ENCODE results near the gene IRX4.
"Not testable (repeated sequence)": the region's sequence is repeated elsewhere in the genome, so short reads cannot be mapped to it uniquely, and the experiment has no call there.

Gene IRX4

DNA sequence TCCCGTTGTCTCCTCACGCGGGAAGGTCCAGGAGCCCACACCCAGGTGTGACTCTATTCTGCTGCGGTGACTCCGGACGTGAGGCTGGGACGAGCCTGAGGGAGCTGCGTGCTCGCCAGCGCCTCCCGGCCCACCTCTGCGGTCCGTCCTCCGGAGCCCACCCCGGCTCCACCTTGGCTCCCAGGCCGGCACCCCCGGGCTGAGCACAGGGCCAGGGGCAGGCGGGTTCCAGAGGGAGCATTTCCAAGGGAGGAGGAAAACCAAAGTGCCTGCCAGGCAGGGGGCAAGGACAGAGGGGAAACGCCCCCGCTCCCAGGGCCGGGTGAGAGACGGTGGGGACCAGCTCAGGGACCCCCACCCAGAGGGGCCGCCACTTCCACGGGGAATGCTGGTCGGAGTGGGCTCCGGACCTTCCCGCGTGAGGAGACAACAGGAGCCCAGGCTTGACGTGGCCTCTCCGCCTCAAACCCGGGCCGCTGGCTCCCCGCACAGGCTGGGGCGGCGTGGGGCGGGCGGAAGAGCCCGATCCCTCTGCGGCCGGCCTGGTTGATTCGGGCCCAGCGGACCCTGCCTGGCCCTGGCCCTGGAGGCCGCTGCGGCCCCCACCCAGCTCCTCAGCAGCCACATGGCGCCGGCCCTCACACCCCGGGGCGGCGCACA is 26.0 kb downstream of the IRX4 start:
- DNase-seq (ENCODE audit: low read depth) = no peak

DNA sequence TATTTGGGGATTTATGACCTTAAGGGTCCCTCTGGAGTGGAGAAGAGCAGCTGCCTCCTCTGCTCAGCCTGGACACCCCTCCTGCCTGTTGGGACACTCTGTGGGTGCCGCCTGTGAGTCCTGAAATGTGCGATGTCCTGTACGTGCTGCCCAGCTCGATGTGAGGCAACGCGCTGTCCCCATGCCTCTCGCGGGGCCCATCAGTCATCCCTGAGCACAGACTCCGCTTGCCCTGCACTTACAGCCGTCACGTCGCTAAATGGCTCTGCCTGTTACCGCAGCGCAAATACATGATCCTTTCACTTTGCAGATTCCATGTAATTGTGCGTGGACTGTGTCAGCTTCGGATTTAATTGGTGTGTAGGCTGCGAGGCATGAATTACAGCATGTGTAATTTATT is 27.1 kb downstream of the IRX4 start:
- no peak for DNase-seq (ENCODE audit: low read depth)

GRCh38 chr5:1855075-1855474 is 27.6 kb downstream of the IRX4 start:
- DNase-seq (ENCODE audit: low read depth) = no peak

DNA sequence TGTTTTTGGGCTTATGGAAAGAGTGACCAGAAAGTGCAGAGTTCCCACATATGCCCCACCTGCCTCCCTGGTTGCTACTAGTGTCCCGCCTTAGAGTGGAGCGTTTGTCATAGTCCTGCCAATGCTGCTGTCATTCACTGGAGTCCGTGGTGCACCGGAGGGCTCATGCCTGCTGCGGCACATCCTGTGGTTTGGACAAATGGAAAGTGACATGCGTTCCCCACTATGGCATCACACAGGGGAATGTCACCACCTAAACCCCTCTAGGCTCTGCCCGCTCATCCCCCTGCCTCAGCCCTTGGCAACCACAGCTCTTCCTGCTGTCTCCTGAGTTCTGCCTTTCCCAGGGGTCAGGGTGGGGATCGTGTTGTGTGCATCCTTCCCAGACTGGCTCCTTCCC is 29.2 kb downstream of the IRX4 start:
- DNase-seq (ENCODE audit: low read depth) = no peak

DNA sequence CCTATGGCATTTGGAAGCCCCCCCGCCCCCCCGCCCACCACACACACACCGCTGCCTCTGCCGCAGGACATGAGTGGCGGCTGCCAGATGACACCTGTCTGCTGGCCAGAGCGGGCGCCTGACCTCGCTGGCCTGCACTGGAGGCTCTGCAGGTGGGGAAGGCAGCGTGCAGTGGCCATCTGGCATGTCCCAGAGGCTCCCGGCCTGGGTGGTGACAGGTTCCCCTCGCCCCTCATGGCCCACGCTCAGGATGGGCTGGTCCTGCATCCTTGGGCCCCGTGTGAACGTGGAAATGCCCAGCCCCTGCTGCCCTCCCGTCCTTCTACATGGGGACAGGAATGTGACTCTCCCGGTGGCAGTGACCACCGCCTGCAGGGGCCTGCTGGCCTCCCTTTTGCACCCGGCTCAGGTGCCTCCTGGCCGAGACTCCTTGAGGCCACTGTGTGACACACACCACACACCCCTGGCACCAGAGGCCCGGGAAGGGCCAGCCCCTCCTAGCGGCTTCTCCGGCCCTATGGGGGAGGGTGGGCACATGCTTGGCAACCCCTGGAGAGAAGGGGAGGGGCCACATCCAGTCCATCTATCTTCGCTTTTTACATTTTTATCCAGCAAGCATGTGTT is 30.3 kb downstream of the IRX4 start:
- DNase-seq (ENCODE audit: low read depth) = no peak

- no peak for DNase-seq (ENCODE audit: low read depth)
These were observed 31.3 kb downstream of the IRX4 start for GRCh38 chr5:1851290-1851934.

- no peak for DNase-seq (ENCODE audit: low read depth)
These were observed 32.2 kb downstream of the IRX4 start for GRCh38 chr5:1850324-1851154.

DNA sequence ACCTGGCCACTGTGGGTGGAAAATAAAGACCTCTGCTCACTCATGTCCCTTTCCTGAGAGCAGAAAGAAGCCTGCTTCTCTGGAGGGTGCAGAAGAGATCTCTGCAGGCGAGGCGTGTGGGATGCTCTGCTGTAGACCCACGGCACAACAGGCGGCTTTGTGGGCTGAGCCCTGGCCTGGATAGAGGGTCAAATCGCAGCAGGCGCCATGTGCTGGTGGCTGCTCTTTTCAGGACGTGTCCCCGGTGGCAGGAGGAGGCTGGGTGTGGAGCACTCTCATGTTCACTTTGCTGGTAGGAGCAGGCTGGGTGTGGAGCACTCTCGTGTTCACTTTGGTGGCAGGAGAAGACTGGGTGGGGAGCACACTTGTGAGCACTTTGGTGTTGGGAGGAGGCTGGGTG is 35.1 kb downstream of the IRX4 start:
- DNase-seq (ENCODE audit: low read depth) = no peak

- DNase-seq (ENCODE audit: low read depth) = no peak
These were observed 35.7 kb downstream of the IRX4 start for GRCh38 chr5:1847056-1847455.

DNA sequence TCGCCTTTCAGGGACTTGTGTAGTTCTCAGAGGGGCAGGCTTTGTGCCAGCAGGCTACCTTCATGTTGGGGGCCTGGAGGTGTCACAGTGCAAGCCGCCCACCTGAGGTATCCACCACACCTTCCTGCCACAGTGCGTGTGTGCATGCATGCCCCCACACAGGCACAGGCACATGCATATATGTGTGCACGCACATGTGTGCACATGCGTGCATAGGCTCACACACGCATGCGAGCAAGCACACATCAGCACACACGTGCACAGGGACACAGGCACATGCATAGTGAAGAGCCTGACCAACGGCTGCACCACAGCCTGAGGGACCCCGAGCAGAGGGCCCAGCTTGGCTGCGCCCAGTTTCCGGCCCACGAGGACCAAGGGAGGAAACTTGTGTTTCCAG is 36.1 kb downstream of the IRX4 start:
- no peak for DNase-seq (ENCODE audit: low read depth)

- no peak for DNase-seq (ENCODE audit: low read depth)
These were observed 37.0 kb downstream of the IRX4 start for GRCh38 chr5:1845696-1846095.

- no peak for DNase-seq (ENCODE audit: low read depth)
These were observed 37.9 kb downstream of the IRX4 start for GRCh38 chr5:1844708-1845436.

DNA sequence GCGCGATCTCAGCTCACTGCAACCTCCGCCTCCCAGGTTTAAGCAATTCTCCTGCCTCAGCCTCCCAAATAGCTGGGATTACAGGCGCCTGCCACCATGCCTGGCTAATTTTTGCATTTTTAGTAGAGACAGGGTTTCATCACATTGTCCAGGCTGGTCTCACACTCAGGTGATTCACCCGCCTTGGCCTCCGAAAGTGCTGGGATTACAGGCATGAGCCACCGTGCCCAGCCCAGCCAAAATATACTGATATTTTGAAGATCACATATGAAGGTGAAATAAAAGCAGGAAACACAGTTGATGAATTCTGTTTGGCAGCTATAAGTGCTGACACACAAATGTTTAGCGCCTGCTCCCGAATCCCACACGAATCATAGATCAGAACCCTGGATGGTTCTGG is 39.0 kb downstream of the IRX4 start:
- DNase-seq (ENCODE audit: low read depth) = not testable (repeated sequence)

- DNase-seq (ENCODE audit: low read depth) = no peak
These were observed 40.5 kb downstream of the IRX4 start for GRCh38 chr5:1842004-1842819.

DNA sequence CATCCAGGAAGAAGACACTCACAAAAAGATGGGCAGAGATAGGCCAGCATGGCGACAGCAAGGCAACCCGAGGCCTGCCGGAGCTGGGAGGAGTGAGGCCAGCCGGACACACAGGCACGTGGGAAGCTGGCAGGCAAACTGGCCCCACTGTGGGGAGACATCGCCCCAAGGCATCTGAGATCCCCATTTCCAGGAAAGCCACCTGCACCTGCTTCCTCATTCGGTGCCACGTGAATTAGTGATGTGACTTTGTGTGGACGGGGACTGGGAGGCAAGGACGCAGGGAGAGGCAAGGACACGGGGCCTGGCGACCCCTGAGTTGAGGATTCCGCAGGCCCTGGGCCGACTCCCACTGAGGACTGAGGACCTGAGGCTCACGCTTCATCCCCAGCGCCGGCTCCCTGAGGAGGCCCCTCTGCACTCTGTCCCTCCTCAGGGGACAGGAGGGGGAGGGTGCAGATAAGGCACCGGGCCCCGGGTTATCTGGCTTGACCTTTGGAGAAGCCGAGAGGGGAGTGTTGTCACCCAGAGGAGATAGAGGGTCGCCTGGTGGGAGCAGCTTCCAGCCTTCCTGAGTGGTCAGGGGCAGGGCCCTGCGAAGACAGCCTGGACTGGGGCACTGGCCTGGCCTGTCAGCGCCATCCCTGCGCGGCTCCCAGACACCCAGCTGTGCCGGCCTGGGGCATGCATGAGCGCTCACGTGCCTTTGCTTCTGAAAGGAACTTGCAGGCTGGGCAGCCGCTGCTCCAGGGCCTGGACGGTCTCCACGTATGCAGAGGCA is 41.8 kb downstream of the IRX4 start:
- no peak for DNase-seq (ENCODE audit: low read depth)

DNA sequence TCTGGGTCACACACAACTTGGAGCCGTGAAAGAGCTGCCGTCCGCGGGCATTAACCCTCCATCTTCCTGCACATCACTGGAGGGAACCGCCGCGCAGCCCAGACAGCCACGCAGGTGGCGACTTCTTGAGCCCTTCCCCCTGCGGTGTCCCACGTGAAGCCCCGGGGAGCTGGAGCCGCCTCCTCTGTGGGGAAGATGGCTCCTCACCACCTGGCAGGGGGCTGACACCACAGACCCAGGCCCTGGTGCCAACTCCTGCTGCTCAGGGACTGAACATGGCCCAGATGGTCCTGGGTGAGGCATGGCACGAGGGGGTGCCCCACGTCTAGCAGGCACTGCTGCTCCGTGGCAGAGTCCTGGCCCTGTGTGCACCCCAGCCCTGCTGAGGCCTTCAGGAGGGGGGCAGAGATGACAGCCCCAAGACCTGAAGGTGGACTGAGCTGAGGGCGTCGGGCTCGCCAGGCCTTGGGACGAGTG is 42.6 kb downstream of the IRX4 start:
- no peak for DNase-seq (ENCODE audit: low read depth)

DNA sequence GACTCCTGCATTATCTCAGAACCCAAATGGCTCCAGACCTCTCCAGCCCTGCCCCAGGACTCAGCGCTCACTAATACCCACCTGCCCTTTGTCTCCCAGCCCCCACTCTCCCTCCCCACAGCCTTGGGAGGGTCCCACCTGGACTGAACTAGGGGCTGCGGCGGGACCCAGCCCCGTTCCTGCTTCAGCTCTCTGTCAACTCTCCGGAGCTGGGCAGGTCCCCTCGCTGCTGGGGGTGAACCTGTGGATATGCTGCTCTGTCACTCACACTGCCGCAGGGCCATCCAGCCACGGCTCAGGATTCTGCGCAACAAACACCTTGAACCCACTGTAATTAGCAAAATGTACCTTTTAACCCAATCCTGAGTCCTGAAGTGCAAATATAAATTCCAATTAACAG is 44.7 kb downstream of the IRX4 start:
- DNase-seq (ENCODE audit: low read depth) = no peak

DNA sequence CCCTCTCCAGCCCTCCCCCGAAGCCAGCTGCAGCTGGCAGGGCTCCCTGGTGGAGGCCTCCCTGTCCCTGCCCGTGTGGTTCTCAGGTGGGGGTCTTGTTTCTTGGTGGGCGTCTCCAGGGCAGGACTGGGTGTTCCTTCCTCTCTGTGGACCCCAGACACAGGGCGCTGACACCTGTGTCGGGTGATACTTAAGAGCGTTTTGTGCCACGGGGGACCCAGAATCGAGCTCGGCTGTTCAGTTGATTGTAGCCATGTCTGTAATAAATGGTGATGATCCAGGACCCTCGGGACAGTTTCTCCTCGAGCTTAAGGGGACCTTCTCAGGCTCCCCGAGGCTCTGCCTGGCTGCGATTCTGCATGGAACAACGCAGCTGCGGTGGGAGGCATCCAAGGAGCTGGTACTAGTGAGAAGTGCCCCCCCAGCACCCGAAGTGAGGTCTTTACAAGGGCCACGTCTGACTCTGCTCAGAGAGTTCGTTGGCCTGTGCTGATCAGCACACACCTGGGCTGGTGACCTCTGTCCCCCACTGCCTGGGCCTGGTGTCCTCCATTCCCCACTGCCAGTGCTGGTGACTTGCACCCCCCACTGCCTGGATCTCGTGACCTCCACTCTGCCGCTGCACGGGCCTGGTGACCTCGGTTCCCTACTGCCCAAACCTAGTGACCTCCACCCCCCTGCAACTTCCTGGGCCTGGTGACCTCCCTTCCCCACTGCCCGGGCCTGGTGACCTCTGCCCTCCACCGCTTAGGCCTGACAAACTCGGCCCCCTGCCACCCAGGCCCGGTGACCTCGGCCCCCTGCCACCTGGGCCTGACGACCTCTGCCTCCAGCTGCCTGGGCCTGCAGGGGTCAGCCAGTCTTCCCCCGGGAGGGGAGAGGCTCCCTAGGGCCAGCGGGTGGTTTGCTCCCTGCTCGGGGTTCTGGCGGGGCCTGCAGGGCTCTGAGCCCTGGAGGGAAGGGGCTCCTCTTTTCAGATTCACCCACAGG is 45.5 kb downstream of the IRX4 start:
- no peak for DNase-seq (ENCODE audit: low read depth)
